ENCODE results near the gene RNF121.
A peak's percentile ranks its signal among the peaks of the same experiment; 100 is the strongest.
"Not testable (repeated sequence)": the region's sequence is repeated elsewhere in the genome, so short reads cannot be mapped to it uniquely, and the experiment has no call there.

The RNF121 gene

DNA sequence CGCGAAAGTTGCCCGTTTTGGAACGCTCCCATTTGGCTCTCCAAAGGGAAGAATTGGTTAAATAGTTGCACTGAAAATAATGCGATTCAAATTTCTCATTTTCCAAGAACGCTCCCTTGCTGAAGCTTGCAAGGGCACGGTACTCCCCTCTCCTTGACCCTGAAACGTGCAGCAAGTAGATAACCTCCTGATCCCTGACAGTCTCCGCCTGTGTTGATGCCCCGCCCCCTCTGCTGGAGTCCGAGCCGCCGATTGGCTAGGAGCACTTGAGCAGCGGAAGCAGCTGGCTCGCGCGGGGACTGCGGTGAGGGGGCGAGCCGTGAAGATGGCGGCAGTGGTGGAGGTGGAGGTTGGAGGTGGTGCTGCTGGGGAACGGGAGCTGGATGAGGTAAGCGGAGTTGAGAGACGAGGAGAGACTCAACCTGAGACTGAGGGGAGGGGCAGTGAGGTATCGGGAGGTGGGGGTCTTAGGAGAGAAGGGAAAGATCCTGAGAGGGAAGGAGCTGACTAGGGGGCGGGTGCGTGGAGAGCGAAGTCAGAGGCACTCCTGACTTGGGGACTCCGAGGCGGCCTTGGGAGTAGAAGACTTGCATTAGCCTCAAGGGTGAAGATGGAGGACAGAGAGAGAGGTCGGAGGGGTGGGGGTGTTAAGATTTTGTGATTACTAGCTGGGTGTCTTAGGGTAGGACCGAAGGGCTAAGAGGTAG is at the start of gene RNF121:
Gene RNF121, plus strand, starts transcription at position 310 of the 707 bp plus-strand sequence. Its CDS starts 16 bp downstream, at position 326.
- peak; percentile 95 for DNase-seq

DNA sequence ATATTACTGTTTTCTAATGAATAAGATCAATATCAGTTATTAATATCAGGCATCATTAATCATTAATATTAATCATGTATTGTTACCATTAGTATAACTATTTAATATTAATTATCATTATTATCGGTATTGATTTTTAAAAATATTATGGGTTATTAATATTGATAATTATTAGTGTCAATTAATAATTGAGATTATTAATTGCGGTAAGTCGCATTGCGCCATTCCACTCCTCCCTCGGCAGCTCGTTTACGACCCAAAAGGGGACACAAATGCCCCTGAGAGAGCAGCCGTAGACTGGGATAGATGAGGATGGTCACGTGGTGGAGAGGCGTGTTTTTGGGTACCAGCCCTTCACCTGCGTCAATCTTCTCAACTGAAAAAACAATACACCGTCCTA is 43.0 kb upstream of the RNF121 start:
- not testable (repeated sequence) for DNase-seq

DNA sequence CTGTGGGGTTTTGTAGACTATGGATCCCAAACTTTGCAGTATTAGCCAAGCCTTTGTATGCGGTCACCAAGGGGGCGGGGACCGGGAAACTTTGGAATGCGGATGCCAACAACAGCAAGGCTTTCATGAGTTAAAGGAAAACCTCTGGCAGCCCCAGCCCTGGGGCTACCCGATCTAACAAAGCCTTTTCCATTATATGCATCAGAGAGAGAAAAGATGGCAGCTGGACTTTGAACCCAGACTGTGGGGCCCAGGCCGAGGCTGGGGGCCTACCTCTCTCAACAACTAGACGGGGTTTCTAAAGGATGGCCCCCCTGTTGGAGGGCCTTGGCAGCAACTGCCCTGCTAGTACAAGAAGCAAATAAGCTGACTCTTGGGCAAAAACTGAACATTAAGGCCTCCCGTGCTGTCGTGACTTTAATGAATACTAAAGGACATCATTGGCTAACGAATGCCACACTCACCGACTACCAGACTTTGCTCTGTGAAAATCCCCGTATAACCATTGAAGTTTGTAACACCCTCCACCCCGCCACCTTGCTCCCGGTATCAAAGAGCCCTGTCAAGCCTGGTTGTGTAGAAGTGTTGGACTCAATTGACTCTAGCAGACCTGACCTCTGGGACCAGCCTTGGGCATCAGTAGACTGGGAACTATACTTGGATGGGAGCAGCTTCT is 40.4 kb upstream of the RNF121 start:
- DNase-seq = not testable (repeated sequence)

DNA sequence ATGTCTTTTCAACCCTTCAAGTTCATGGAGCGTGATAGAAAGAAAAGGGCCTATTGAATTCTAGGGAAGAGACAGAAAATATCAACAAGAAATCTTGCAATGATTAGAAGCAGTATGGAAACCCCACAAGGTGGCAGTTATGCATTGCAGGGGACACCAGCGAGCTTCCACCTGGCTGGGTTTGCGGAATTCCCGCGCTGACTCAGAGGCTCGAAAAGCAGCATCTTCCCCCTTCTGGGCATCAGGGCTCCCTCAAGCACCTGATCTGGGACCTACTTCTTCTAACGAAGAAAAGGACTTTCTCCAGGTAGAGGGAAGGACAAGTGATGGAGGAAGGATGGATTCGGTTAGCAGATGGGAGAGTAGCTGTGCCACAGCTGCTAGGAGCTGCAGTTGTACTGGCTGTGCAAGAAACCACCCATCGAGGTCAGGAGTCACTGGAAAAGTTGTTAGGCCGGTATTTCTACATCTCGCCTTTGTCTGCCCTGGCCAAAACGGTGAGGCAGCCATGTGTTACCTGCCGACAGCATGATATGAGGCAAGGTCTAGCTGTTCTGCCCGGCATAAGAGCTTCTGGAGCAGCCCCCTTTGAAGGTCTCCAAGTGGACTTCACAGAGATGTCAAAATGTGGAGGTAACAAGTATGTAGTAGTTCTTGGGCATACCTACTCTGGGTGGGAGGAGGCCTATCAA is 39.5 kb upstream of the RNF121 start:
- not testable (repeated sequence) for DNase-seq

DNA sequence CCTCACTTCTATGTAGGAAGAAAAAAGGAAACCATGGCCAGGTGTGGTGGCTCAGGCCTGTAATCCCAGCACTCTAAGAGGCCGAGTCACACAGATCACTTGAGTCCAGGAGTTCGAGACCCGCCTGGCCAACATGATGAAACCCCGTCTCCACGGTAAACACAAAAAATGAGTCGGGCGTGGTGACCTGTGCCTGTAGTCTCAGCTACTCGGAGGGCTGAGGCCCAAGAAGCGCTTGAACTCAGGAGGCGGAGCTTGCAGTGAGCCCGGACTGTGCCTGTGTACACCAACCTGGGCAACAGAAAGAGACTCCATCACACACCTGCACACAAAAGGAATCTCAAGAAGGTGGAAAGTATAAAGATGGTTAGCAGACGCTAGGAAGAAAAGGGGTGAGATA is 32.9 kb upstream of the RNF121 start:
- no peak for DNase-seq

DNA sequence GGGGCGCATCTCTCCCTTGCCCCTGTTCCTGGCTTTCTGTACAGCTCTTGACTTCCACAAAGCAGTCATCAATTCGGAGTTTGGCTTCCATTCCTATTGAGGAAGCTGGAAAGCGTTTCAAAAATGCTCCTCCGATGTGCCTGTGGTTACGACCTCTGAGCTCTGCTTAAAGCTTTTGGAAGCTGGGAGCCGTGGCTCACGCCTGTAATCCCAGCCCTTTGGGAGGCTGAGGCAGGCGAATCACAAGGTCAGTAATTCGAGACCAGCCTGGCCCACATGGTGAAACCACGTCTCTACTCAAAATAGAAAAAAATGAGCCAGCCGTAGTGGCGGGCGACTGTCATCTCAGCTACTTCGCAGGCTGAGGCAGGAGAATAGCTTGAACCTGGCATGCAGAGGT is 27.7 kb upstream of the RNF121 start:
- DNase-seq = not testable (repeated sequence)

DNA sequence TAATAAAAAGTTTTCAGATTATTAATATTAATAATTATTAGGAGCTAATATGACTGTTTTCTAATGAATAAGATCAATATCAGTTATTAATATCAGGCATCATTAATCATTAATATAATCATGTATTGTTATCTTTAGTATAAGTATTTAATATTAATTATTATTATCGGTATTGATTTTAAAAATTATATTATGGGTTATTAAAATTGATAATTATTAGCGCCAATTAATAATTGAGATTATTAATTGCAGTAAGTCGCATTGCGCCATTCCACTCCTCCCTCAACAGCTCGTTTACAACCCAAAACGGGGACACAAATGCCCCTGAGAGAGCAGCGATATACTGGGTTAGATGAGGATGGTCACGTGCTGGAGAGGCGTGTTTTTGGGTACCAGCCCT is 20.6 kb upstream of the RNF121 start:
- no peak for DNase-seq

DNA sequence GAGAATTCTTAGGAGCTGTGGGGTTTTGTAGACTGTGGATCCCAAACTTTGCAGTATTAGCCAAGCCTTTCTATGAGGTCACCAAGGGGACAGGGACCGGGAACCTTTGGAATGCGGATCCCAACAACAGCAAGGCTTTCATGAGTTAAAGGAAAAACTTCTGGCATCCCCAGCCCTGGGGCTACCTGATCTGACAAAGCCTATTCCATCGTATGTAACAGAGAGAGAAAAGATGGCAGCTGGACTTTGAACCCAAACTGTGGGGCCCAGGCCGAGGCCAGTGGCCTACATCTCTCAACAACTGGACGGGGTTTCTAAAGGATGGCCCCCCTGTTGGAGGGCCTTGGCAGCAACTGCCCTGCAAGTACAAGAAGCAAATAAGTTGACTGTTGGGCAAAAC is 18.1 kb upstream of the RNF121 start:
- not testable (repeated sequence) for DNase-seq

DNA sequence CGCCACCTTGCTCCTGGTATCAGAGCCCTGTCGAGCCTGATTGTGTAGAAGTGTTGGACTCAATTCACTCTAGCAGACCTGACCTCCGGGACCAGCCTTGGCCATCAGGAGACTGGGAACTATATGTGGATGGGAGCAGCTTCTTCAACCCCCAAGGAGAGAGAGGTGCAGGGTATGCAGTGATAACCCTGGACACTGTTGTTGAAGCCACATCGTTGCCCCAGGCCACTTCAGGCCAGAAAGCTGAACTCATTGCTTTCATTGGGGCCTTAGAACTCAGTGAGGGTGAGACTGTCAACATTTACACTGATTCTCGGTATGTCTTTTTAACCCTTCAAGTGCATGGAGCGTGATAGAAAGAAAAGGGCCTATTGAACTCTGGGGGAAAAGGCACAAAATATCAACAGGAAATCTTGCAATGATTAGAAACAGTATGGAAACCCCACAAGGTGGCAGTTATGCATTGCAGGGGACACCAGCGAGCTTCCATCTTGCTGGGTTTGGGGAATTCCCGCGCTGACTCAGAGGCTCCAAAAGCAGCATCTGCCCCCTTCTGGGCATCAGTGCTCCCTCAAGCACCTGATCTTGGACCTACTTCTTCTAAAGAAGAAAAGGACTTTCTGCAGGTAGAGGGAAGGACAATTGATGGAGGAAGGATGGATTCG is 17.4 kb upstream of the RNF121 start:
- DNase-seq = not testable (repeated sequence)

DNA sequence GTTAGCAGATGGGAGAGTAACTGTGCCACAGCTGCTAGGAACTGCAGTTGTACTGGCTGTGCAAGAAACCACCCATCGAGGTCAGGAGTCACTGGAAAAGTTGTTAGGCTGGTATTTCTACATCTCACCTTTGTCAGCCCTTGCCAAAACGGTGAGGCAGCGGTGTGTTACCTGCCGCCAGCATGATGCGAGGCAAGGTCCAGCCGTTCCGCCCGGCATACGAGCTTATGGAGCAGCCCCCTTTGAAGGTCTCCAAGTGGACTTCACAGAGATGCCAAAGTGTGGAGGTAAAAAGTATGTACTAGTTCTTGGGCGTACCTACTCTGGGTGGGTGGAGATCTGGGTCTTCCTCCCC is 16.9 kb upstream of the RNF121 start:
- DNase-seq = not testable (repeated sequence)

DNA sequence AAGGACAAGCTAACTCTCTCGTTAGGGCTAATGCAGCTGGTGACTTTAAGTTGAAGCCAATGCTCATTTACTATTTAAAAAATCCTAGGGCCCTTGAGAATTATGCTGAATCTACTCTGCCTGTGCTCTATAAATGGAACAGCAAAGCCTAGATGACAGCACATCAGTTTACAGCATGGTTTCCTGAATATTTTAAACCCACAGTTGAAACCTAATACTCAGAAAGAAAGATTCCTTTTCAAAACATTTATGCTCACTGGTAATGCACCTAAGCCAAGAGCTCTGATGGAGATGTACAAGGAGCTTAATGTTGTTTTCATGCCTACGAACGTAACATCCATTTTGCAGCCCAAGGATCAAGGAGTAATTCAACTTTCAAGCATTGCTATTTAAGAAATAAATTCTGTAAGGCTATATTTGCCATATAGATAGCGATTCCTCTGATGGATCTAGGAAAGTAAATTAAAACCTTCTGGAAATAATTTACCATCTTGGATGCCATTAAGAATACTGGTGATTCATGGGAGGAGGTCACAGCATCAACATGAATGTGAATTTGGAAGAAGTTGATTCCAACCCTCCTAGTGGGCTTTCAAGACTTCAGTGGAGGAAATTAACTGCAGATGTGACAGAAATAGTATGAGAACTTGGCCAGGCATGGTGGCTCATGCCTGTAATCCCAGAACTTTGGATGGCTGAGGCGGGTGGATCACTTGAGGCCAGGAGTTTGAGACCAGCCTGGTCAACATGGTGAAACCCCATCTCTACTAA is 14.9 kb upstream of the RNF121 start:
- no peak for DNase-seq

DNA sequence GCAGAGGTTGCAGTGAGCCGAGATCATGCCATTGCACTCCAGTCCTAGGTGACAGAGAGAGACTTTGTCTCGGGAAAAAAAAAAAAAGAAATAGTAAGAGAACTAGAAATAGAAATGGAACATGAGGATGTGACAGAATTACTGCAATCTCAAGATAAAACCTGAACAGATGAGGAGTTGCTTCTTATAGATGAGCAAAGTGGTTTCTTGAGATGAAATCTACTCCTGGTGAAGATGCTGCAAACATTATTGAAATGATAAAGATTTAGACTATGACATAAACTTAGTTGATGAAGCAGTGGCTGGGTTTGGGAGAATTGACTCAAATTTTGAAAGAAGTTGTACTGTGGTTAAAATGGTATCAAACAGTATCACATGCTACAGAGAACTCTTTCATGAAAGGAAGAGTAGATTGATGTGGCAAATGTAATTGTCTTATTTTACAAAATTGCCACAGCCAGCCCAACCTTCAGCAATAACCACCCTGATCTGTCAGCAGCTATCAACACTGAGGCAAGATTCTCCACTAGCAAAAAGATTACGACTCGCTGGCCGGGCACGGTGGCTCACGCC is 14.1 kb upstream of the RNF121 start:
- DNase-seq = no peak

DNA sequence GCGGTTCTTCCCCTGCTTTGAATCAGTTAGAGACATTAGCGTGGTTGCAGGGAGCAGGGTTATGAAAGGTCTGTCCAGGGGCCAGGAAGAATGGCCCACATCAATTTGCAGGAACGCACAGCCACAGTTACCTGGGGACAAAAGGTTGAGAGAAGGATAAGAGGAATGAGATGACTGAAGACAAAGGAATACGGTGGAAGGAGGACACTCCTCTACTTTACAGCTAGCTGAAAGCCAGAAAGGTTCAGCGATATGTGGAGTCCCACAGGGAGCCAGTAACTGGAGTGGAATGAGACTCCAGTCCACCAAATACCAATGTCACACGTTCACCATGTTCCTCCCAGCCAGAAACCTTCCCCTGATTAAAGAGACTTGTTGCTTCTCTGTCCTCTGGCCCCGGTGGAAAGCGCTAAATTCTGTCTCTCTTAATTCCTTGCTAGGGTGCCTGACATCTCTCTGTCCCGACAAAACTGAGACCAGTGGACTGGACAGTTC is 11.2 kb upstream of the RNF121 start:
- no peak for DNase-seq

DNA sequence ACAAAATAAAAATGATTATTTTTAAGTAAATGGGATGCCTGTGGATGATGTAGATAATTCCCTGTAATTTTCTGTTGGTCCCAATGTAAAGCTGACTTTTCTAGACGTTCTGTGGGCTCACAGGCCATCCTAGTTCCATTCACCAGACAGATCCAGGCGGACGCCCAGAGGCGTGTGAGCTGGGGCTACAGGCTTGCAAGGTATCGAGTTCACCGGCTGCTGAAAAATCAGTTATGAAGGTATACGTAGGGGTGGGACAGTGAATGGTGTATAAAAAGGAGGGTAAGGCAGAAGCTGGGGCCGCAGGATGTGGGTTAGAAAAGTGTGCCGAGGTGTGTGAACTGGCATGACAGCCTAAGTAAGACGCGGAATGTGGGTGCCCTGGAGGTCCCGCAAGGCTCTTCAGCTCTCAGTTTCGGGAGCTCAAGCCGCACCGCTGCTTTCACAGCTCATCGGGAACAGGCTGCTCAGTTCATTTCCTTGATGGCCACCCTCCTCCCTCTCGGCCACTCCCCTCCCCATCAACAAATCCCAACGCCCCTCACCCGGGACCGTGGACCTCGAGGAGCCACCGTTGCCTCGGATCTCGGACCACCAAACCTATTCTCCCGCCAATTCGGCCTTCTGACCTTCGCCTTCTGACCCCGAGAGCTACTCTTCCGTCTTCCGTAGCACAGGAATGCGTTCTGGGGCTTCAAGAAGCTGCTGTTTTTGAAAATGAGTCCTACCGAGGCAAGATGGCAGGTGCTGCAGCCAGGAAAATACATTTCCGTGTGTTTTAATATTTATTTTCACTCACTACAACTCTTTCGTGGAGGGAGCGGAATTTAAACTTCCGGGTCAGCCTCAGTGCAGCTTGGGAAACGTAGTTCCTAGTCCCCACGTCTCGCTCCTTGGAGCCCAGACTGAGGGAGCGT is 768 bp upstream of the RNF121 start, which contains the start of gene XNDC1N:
Gene XNDC1N, minus strand, starts transcription at position 775 of the 917 bp plus-strand sequence. CDS start 5,241 bp downstream, outside the sequence.
- DNase-seq = peak; percentile 66

DNA sequence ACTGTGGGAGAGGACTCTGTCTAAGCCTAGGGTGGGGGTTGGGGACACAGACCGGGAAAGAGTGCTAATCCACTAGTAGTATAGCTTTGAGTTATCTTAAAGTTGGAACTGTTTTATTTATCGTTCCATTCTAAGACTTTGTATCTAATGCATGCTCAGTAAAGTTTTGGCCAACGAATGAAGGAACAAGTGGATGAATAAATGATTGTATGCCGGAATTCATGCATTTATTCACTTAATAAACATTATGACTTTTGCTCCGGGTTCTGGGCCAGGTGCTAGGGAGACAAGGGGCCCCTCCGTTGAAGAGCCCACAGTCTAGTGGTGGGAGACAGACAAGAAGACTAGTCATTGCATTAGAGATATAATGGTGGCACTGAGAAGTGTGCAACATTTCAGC is 645 bp downstream of the RNF121 start:
- no peak for DNase-seq

DNA sequence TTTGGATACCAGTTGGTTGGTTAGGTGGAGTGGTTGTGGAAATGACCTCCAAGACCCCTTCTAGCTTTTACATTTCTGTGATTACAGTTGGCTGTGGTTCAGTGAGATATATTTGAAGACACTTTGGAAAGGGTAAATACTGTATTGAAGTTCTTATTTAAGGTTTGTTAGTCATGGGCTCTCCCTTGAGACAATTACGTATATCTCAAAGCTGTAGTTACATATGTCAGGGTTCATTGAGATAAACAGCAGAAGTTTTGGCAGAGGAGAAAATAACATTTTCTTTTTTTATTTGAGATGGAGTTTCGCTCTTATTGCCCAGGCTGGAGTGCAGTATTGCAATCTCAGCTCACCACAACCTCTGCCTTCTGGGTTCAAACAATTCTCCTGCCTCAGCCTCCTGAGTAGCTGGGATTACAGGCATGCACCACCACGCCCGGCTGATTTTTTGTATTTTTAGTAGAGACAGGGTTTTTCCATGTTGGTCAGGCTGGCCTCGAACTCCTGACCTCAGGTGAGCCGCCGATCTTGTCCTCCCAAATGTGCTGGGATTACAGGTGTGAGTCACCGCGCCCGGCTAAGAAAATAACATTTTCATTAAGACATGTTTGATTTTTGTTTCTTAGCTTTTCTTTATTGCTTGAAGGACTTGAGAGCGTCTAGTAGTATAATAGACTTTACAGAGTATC is 1.9 kb downstream of the RNF121 start:
- no peak for DNase-seq

DNA sequence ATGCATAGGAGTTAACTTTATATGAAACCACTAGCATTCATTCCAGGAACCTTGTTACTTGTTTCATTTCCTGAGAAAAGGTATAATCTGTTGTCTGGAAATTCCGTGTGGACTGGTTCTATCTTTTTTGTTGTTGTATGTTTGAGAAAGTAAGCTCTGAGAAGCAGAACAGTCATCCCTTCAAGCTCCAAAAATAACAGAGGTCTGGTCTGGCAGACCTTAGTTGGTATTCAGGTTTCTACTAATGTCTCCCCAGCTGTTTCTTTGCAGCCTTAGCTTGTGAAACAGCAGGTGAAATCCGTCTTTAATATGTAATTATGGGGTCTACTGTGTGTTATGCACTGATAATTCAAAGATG is 2.4 kb downstream of the RNF121 start:
- DNase-seq = no peak

DNA sequence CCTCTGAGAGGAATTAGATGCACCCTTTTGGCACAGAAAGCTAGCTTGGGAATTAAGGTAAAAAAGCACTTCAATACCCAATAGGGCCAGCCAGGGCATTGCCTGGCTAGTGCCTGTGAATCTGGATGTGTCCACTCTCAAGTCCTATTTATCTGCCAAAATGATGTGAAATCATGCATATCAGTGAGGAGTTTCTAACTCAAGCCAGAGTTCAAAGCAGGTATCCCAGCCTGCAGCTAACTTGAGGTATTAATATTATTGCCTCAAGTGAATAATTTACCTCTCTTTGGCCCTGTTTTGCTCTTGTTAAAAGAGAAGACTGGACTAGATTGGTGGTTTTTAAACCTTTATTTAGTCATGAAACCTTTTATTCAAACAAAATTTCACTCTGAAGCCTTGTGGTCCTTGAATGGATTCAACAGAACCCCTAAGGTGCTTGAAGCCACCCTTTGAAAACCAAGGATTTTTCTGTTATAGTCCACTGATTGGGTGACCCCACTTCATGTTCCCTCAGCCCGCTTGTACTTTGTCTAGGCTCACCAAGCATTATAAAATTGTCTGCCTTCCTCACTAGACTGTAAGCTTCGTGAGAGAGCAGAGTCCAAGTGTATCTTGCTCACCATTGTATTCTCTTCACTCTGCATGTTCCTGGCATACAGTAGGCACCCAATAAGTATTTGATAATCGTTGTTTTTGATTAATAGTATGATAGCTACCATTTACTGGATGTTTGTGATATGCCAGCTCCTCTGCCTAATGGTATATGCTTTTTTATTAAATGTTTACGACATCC is 4.5 kb downstream of the RNF121 start:
- no peak for DNase-seq

DNA sequence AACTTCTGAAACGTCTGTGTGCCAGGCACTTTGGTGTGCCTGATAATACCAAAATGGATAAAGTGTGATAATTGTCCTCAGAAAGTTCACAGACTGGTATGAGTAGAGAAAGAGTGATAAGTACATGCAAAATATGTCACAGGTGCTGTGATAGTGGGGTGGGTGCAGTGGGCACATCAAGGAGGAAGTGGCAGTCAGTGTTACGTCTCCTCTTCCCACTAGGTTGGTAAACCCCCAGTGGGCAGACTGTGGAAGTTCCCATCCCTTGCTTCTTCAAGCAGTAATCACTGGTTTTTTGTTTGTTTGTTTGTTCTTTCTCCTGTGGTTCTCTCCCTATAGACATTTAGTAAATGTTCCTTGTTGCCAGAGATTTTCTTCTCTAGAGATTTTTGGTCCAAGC is 5.4 kb downstream of the RNF121 start:
- no peak for DNase-seq
